GM19395 (cell line): ENCODE data around the gene SLC16A12.
A peak's percentile ranks its signal among the peaks of the same experiment; 100 is the strongest.
"Not testable (repeated sequence)": the region's sequence is repeated elsewhere in the genome, so short reads cannot be mapped to it uniquely, and the experiment has no call there.

Experiments
- ATAC-seq: cut with Tn5 transposase; IDR thresholded peaks from one replicate; pipeline ENCODE4 v1.9.1; 2021; ENCODE audit warnings: mild to moderate bottlenecking, moderate library complexity; ENCODE audit not compliant: unreplicated experiment

SLC16A12 gene

DNA sequence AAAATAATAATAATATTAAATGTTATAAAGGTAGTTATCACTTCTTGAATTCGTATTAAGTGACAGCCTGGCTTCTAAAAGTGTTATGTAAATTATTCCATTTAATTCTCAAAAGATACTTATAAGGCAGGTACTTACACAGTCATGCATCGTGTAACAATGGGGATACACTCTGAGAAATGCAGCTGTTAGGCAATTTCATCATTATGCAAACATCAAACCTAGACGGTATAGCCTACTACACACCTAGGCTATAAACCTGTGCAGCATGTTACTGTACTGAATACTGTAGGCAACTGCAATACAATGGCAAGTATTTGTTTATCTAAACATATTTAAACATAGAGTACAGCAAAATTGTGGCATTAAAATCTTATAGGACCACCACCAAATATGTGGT is 141.5 kb downstream of the SLC16A12 start:
- ATAC-seq: no peak

DNA sequence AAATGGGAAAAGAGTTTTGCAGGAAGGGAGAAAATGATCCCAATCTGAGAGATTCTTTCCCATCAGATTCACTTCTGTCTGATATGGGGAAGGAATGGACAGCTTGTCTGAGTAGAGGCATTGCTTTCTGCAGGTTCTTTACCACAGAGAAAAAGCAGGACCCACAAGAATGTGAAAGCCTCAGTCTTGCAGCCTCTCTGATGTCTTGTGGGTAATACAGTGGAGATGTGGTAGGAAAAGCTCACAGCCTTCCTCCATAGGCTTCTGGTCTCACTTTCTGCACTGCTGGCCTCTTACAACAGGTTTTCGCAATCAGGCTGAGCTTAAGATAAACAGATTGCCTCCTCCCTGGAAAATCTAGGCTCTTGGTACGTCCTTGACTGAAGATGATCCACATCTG is 142.4 kb downstream of the SLC16A12 start:
- ATAC-seq: peak; percentile 53

DNA sequence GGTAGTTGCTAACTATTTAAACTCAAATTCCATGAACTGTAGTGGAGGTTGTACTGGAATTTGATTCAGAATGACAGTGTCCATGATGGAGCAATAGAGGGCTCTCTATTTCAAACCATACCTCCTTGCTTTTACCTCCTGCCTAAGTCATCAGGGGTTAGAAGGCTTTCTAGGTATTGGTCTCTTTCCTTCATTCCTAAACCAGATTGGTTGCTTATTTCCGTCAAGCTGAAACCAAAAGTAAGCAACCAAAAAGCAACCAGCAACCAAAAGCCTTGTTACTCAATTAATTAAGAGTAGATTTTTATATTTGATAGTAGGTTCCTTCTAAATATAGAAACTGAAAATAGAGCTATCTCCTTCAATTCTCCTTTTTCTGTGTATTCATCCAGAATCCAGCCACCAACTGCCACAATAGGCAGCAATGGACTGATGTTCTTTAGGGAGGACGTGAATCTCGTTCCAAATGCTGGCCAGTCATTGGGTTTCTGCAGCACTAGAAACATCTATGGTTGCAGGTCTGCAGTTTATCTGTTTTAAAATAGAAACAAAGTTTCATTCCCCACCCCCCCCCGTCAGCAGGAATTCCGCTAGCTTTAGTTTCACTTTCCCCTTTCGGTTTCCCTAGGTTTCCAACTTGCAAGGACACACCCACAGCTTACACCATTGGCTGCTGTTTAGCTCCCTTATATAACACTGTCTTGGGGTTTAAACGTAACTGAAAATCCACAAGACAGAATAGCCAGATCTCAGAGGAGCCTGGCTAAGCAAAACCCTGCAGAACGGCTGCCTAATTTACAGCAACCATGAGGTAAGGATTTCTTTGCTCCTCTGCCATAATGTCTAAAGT is 143.3 kb downstream of the SLC16A12 start, which contains the start of gene IFIT1:
Gene IFIT1 (plus strand): TSS at position 717 of the 850 bp plus-strand sequence. CDS start 90 bp downstream, at position 807.
- peak; percentile 90 for ATAC-seq

DNA sequence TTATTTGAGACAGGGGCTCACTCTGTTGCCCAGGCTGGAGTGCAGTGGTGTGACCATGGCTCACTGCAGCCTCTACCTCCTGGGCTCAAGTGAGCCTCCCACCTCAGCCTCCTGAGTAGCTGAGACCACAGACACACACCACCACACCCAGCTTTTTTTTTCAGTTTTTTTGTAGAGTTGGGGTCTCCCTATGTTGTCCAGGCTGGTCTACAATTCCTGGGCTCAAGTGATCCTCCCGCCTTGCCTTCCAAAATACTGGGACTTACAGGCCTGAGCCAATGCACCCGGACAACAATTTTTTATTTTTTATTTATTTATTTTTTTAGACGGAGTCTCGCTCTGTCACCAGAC is 144.2 kb downstream of the SLC16A12 start:
- not testable (repeated sequence) for ATAC-seq

DNA sequence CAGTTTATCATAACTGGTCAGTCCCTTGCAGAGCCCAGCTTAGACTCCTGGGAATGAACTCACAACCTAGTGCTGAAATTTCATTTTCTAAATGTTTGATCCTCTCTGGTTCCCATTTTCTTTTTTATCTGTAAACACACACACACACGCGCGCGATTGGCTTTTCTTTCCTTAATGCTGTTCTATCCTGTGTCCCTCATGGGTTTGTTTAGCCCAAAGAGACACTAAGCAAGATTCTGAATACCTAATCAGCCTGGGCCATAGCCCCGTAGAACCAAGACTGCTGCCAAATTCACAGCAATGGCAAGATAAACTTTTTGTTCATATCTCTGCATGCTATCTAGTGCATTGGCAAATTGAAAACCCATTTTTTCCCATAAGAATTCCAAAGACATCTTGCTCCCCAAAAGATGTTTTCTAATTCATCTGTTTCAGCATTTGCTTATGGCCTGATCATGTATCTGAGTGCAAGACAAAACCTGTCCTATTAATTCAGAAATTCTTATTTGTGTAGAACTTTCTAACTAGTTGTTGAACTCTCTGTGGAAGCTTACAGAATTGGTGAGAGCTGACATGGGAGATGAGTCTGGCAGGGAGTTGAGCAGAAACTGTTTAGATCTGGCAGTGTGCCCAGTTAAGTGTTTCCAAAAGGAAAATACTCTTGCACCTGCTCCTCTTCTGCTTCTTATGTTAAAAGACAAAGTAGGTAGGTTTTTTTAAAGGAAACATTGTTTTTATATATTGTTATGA is 144.7 kb downstream of the SLC16A12 start:
- ATAC-seq: no peak

DNA sequence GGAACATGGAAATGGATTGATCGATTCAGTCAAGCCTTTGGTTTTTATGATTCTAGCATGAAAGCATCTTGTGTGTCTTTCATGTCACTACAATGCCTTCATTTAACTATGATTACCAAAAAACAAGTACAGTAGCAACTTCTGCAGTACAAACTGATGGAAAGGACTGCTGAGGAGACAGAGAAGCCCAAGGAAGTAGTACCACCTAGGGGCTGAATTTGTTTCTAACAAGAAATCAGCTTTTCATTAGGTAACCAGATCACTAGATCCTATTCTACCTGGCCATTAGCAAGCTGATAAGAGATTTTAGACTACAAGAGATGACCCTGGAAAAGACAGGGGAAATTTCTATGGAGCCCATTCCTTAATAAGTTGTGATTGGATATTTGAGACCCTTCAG is 146.1 kb downstream of the SLC16A12 start:
- no peak for ATAC-seq

DNA sequence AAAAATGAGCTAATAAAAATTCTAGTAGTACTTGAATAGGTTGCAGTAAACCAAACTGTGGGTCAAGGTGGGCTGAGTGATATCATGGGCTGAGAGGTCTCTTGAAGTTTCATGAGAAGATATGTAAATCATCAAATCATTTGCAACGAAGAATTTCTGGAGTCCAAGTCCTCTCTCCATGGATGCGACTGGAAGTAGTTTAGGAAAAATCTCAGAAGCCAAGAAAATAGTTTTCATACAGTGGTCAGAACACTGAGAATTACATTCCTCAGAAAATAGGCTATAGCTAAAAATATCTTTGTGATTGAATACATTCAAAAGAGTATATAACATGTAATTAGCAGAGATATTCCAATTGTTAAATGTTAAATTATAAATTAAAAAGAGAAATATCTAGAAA is 146.6 kb downstream of the SLC16A12 start:
- no peak for ATAC-seq

DNA sequence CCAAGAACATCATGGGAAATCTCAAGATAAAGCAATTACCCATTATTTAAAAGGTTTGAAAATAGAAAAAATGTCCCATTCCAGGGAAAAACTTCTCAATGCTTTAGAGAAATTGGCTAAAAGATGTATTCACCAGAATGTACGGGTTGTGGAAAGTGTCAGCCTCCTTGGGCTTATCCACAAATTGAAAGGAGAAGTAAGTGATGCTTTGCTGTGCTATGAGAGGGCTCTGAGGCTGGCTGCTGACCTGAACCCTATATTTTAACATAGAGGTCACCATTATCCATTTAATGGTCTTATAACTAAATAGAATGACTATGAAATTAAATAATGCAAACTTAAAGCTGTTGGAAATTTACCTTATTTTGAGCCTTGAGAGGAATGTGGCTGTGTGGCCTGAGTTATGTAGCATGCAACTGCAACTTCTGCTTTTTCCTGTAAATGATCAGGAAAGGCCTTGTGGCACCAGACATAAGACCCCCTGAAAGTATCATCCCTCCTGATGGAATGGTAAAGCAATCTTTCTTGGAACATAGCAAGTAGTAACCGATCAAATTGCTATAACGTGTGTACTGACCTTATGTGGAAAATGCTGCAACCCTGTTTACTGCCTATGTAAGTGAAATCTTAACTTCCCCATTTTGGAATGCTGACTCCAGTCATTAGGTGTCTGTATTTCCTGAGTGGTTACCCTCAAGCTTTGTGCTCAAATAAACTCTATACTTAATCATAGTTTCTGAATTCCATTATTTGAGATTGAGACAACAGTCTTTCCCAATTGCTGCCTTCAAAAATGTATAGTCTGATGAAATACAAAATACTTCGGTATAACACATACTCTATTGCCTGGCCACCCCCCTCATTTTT is 150.7 kb downstream of the SLC16A12 start:
- ATAC-seq: no peak

DNA sequence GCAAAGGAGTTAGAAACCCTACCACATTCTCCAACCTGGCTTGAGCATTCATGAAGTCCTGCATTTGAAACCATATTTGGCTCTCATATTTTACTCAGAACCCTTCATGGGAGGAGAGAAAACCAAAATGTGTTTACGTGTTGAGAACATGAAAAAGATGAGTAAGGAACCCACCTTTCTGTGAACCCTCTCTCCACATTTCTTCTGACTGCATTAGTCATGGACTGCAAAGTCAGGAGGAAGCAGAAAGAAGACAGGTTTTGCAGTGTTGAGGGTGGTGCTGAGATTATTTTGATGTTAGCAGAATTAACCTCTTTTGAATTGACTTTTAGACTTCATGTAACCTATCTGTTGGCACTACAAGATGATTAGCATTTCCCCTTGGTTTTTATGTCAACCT is 152.6 kb downstream of the SLC16A12 start:
- ATAC-seq: no peak
